ENCODE results near the gene VAV3. TPM values are rescaled to one million over a fixed set of nuclear protein-coding genes. Genes with fewer than 3 reads are reported as not detected.
"Not testable (repeated sequence)": the region's sequence is repeated elsewhere in the genome, so short reads cannot be mapped to it uniquely, and the experiment has no call there.

VAV3 gene
- total and polyA plus RNA-seq, 2 donors (not counting 1 experiment from before 2014, with no cell fraction given), result not detected

GRCh38 chr1:108007070-108007469 lies 42.1 kb upstream of the VAV3 start:
- H4K20me1 ChIP-seq (ENCODE audit: control insufficient read depth, extremely low read depth, insufficient read depth, low read length), result no peaks in the 10 kb centered on the region
- peaks cover 4% of the 10 kb centered on the region for H3K4me1 ChIP-seq (ENCODE audit: control insufficient read depth, extremely low read depth, insufficient read depth, low read length)
- H3K27ac ChIP-seq (ENCODE audit: insufficient read depth, low read length), result no peak overlapping the region

GRCh38 chr1:108004919-108005318 lies 39.9 kb upstream of the VAV3 start:
- not testable (repeated sequence) for H3K4me1 ChIP-seq (ENCODE audit: control insufficient read depth, extremely low read depth, insufficient read depth, low read length); H4K20me1 ChIP-seq (ENCODE audit: control insufficient read depth, extremely low read depth, insufficient read depth, low read length); H3K4me2 ChIP-seq (ENCODE audit: extremely low read depth, insufficient read depth, low read length); H3K27ac ChIP-seq (ENCODE audit: insufficient read depth, low read length); DNase-seq (ENCODE audit: low read depth in 2 of 2); H3K27me3 ChIP-seq (ENCODE audit: control insufficient read depth, insufficient read depth, low read length); H3K4me3 ChIP-seq (replicated peaks in 1 of 4; ENCODE audit: control extremely low read depth in 1 of 4, insufficient read depth in 1 of 4, low read depth in 3 of 4, low read length in 4 of 4); H3K9me3 ChIP-seq (ENCODE audit: control insufficient read depth, insufficient read depth, low read depth, low read length); H3K79me2 ChIP-seq (ENCODE audit: control insufficient read depth, insufficient read depth, low read length); H3K9ac ChIP-seq (ENCODE audit: insufficient read depth, low read length); H3K36me3 ChIP-seq (ENCODE audit: control insufficient read depth, insufficient read depth, low read length); H2AFZ ChIP-seq (ENCODE audit: low read length)

More at GRCh38 chr1:108007070-108007469, 42.1 kb upstream of the VAV3 start:
- Histone ChIP-seq H2AFZ (ENCODE audit: low read length) (no peak overlapping the region), H3K79me2 (ENCODE audit: control insufficient read depth, insufficient read depth, low read length) (no peaks in the 10 kb centered on the region), H3K4me3 (replicated peaks in 1 of 4; ENCODE audit: control extremely low read depth in 1 of 4, insufficient read depth in 1 of 4, low read depth in 3 of 4, low read length in 4 of 4) (no peak overlapping the region), H3K9ac (ENCODE audit: insufficient read depth, low read length) (no peak overlapping the region), H3K36me3 (ENCODE audit: control insufficient read depth, insufficient read depth, low read length) (no peaks in the 10 kb centered on the region), H3K4me2 (ENCODE audit: extremely low read depth, insufficient read depth, low read length) (no peak overlapping the region), H3K27me3 (ENCODE audit: control insufficient read depth, insufficient read depth, low read length) (no peaks in the 10 kb centered on the region), H3K9me3 (ENCODE audit: control insufficient read depth, insufficient read depth, low read depth, low read length) (no peaks in the 10 kb centered on the region)
- DNase-seq (ENCODE audit: low read depth in 2 of 2), result no peak
- TF ChIP-seq CTCF (conservative IDR thresholded peaks at IDR 0.05 in 1 of 2, IDR thresholded peaks at IDR 0.05 in 1 of 2; ENCODE audit: low read depth in 1 of 2, low read length in 2 of 2), result no peak
- TF ChIP-seq EZH2 (IDR thresholded peaks at IDR 0.05; ENCODE audit: low read length, missing control alignments), result no peak

- TF ChIP-seq CTCF (conservative IDR thresholded peaks at IDR 0.05 in 1 of 2, IDR thresholded peaks at IDR 0.05 in 1 of 2; ENCODE audit: low read depth in 1 of 2, low read length in 2 of 2) (no peak), EZH2 (IDR thresholded peaks at IDR 0.05; ENCODE audit: low read length, missing control alignments) (no peak)
- no peaks in the 10 kb centered on the region for H4K20me1 ChIP-seq (ENCODE audit: control insufficient read depth, extremely low read depth, insufficient read depth, low read length)
- H2AFZ ChIP-seq (ENCODE audit: low read length), result no peak overlapping the region
- no peaks in the 10 kb centered on the region for H3K79me2 ChIP-seq (ENCODE audit: control insufficient read depth, insufficient read depth, low read length)
- H3K4me3 ChIP-seq (replicated peaks in 1 of 4; ENCODE audit: control extremely low read depth in 1 of 4, insufficient read depth in 1 of 4, low read depth in 3 of 4, low read length in 4 of 4), result no peak overlapping the region
- H3K4me1 ChIP-seq (ENCODE audit: control insufficient read depth, extremely low read depth, insufficient read depth, low read length), result peaks cover 2% of the 10 kb centered on the region
- H3K36me3 ChIP-seq (ENCODE audit: control insufficient read depth, insufficient read depth, low read length), result no peaks in the 10 kb centered on the region
- H3K27ac ChIP-seq (ENCODE audit: insufficient read depth, low read length), result no peak overlapping the region
- no peak overlapping the region for H3K4me2 ChIP-seq (ENCODE audit: extremely low read depth, insufficient read depth, low read length)
- DNase-seq (ENCODE audit: low read depth in 2 of 2), result peak; percentile 83 to 95
- no peaks in the 10 kb centered on the region for H3K9me3 ChIP-seq (ENCODE audit: control insufficient read depth, insufficient read depth, low read depth, low read length)
- no peak overlapping the region for H3K9ac ChIP-seq (ENCODE audit: insufficient read depth, low read length)
- no peaks in the 10 kb centered on the region for H3K27me3 ChIP-seq (ENCODE audit: control insufficient read depth, insufficient read depth, low read length)
Observed at GRCh38 chr1:108000620-108001111, 35.7 kb upstream of the VAV3 start.

All from fibroblast of lung (primary cell).